HG02763 (cell line): Measurements from ENCODE around the gene LSM7.

Experiments
- ATAC-seq: cut with Tn5 transposase; IDR thresholded peaks from one replicate; pipeline ENCODE4 v1.9.1; 2021; ENCODE audit warnings: mild to moderate bottlenecking, moderate library complexity; ENCODE audit not compliant: unreplicated experiment

The LSM7 gene

DNA sequence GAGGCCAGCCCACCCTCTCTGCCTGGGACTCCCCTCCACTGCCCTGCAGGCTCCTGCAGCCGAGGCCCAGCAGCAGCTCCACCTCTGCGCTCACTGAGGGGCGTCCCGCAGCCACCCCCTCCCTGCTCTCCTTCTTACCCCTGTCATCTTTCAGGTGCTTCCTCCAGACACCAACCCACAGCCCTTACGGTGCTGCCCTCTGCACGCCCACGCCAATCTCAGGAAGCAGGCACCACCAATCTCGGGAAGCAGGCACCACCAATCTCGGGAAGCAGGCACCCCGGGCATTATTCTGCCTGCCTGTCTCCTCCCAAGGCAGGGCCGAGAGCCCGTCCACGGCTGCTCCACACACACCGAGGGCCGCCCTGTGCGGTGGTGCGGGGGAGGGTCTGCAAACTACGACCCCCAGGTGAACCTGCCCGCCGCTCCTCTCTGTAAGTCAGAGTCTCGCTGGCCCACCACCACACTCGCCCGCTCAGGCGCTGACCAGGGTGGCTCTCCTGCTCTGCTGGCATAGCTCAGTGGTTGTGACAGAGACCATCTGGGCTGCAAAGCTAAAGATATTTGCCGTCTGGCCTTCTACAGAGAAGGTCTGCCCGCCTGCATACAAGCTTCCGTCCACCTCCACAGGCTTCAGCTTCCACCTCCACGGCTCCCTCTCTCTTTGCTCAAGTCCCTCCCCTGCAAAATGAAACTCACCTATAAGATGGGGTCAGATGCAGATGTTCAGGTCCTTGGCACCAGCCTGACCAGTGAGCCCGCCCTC, 2.9 kb downstream of the LSM7 start:
- no peak for ATAC-seq

DNA sequence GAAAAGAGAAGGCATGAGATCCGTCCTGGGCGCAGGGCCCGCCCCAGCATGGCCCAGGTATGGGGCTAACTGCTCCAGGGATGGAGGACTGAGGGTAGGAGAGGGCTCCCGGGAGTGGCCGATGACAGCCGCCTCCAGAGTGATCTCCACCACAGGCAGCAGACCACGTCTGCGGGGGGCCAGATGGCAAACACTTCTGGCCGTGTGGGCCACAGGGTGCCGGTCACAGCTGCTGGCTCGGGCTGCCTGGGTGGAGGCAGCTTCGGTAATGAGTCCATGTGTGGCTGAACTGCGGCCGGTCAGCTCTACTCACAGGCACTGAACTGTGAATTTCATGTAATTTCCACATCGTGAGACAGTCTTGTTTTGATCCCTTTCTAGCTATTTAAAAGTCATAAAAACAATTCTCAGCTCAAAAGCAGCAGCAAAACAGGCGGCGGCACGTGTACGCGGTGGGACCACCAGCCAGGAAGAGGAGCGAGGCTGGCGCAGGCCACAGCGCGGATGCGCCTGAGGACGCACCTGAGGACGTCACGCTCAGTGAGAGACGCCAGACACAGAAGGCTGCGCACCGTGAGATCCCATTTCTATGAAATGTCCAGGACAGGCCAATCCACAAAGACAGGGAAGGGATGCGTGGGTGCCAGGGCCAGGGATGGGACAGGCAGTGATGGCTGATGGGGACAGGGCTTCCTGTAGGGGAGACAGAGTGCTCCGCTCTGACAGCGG, 4.0 kb downstream of the LSM7 start:
- ATAC-seq, result no peak

DNA sequence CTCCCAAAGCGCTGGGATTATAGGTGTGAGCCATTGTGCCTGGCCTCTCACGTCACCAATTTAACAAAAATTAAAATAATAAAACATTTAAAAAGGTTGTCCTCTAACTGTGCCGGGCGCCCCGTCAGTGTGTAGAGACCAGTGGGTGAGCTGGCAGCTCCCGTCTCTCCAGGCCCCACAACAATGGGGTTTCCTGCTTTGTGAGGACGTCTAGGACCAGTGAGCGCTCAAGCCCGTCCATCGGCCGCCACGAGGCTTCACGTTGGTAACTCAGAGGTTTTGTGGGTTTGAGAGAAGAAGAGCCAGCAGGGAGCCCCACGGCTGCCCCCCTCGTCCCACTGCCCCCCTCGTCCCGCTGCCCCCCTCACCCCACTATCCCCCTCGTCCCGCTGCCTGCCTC, 4.7 kb downstream of the LSM7 start:
- ATAC-seq, result no peak

DNA sequence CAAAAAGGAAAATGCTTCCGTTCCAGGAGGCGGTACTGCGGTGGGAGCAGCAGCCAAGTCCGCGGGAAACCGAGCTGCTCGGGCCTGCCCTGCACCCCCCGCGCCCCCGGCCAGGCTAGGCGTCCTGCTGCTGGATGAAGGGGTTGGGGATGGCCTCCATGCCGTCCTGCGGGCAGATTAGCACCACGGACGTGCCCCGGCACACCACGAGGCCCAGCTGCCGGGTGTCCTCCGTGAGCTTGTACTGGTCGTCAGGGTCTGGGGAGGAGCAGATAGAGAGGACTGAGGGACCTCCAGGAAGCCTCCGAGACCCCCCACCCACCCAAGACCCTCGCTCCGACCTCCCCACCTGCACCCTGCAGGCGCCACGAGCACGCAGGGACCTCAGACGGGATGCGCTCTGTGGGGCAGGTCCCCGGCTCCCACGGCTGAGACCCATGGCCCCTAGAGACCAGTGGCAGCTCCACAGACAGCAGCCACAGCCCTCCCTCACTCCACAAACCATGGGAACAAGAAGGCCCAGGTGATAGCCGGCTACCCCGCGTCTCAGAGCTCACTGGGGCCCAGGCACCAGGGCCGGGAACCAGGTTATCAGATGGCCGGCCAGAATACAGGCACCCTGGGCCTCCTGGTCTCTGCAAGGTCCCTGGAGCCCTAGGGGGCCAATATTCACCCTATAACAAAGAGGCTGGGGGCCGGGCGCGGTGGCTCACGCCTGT, 6.7 kb downstream of the LSM7 start:
- ATAC-seq, result no peak

DNA sequence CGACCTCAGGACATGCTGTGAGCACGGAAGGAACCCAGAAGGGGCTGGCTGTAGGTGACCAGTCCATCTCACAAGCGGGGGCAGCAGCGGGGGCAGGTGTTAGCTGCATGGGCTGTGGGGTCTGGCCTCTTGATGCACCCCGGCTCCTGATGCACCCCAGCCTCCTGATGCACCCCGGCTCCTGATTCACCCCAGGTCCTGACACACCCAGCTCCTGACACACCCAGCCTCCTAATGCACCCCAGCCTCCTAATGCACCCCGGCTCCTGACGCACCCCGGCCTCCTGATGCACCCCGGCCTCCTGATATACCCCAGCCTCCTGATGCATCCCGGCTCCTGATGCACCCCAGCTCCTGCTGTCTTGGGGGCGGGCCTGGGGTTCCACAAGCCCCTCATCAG, 7.4 kb downstream of the LSM7 start:
- ATAC-seq, result no peak

DNA sequence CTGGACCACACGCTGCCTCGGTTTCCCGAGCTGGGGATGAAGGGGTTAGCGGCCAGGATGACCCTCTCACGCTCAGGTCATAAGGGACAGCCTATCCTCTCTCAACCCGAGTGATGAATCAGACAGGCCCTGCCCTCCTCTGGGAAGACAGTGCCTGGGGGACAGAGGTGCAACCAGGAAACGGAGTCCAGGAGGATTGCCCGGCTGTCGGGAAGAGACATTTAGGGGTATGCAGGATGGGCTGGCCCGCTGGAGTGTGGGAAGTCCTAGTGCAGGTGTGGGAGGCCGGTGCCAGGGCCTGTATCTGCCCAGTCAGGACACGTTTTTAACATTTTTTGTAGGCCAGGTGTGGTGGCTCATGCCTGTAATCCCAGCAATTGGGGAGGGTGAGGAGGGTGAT, 8.3 kb downstream of the LSM7 start:
- ATAC-seq, result no peak

DNA sequence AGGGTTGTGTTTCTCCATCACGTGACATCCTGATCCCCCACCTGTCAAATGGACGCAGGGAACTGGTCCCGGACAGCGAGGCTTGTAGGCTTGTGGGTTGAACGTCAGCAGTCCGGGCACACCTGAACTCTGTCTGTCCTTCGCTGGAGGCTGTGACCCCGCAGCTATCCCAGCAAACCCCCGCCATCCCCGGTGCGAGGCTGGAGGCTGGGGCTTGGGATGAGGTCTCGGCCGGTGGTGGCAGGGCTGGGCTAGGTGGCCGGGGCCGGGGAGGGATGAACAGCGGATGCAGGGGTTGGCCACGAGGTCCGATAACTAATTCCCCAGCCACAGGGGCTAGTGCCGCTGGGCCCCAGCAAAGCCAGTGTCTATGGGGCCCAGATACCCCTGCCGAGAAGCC, 8.8 kb downstream of the LSM7 start:
- ATAC-seq, result no peak

DNA sequence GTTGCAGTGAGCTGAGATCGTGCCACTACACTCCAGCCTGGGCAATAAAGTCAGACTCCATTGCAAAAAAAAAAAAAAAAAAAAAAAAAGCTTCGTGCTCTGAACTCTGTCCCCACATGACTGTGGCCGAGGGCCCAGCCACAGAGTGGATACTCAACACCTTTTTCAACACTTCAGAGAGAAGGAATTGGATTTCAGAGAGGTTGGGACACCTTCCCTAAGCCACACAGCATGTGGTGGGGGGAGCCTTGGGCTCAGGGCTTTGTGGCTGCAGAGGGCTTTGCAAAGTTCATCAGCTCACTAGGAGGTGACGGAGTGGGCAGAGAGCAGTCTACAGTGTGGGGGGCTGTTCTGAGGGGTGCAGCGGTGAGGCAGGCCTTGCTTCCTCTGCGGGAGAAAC, 9.5 kb downstream of the LSM7 start:
- ATAC-seq, result no peak

DNA sequence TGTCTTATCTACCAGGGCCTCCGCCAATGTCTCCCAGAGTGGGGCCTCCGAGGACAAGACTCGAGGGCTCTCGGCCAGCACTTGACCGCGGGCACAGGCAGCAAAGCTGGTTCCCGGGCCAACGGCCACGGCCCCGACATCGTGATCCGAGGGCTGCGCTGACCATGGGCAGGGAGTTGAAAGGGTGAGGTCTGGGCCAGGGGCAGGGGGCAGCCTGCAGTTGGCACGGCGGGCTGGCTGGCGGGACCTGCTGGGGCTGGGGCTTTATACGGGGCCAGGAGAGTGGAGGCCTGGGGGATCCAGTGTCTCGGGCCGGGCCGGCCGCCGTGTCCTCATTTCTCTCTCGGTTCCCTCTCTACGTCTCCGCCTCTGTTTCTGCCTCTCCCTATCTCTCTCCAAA, 10.6 kb downstream of the LSM7 start:
- no peak for ATAC-seq

DNA sequence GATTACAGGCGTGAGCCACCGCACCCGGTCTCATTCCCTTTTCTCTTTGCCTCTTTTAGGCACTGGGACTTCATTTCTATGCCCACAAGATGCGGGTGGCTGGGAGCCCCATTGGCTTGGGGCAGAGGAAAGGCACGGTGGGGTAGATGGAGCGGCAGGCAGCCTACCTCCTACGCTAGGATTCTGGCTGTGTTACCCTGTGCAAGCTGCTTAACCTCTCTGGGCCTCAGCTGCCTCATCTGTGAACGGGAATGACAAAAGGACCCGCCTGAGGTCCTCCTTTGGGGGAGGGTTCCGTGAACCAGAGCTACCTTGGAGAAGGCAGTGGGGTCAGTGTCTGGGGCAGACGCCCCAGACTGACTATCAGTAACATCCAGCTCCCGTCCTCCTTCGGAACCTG, 11.1 kb downstream of the LSM7 start:
- no peak for ATAC-seq

DNA sequence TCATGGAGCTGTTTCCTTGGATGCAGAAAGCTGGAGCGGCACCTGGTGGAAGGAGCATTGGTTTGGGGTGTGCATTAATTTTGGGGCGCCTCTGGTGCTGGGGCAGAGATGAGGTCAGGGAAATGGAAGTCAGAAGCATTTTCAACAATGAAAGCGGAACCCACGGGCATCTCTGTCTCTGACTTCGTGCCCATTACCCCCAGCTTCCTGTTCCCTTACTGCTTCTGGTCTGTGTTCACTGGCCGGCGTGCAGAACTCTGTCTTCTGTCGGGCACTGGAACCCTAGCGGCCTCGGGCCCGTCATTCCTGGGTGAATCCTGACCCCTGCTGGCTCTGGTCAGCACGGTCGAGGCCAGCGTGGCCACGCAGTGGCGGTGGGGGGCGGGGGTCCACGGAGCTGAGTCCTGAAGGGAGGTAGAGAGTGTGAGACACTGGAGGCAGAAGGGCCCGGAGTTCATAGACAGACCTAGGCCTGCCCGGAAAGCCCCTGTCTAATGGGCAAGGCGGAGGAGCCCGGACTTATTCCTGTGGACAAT, 12.5 kb downstream of the LSM7 start:
- no peak for ATAC-seq

DNA sequence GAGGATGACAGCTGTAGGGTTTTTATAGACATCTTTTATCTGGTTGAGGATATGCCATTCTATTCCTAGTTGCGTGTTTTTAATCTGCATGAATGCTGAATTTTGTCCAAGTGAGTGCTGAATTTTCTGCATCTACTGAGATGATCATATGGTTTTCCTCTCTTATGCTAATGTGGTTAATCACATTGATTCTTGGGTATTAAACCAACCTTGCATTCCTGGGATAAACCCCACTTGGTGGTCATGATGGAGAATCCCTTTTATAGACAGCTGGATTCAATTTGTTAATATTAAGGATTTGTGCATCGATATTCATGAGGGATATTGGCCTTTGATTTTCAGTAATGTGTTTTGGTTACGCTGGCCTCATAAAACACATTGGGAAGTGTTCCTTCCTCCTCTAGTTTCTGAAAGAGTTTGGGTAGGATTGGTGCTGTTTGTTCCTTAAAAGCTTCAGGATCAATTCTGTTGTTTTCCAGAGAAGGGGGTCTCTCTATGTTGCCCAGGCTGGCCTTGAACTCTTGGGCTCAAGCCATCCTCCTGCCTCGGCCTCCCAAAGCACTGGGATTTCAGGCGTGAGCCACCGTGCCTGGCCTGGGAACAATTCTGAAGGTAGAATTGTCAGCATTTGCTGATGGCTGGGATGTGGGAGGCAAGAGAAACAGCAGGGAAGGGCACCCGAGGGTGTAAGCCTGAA, 13.1 kb downstream of the LSM7 start:
- ATAC-seq, result no peak

DNA sequence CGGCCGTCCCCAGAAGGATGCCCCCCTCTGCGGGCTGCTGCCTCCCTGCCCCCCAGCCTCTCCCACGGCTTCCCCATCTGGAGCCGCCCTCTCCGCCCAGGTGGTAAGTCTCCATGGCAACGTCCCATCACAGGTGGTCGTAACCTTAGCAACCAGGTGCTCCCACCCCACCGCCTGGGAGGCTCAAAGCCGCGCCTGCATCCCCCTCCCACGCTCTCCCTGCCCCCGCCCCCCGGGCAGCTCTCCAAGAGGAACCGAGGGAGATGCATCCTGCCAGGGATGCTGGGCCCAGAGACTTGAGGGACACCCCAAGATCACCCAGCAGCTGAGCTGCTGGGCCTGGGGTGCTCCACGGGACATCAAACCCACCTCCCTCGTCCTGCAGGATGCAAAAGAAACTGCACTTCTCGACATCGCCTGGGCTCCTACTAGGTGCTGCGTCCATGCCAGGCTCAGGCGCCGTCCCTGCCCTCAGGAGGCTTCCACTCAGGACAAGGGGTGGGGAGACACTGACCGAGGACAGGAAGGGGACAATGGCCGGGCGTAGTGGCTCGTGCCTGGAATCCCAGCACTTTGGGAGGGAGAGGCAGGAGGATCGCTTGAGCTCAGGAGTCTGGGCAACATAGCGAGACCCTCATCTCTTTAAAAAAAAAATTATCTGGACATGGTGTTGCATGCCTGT, 15.4 kb downstream of the LSM7 start:
- ATAC-seq, result no peak

DNA sequence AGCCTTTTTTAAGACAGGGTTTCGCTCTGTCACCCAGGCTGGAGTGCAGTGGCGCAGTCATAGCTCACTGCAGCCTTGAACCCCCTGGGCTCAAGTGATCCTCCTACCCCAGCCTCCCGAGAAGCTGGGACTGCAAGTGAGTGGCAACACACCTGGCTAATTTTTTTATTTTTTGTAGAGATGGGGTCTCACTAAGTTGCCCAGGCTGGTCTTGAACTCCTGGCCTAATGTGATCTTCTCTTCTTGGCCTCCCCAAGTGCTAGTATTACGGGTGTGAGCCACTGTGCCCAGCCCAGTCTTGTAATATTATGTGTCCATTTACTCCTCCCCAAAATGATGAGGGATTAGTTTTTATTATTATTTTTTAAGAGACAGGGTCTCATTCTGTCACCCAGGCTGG, 17.3 kb downstream of the LSM7 start:
- no peak for ATAC-seq

DNA sequence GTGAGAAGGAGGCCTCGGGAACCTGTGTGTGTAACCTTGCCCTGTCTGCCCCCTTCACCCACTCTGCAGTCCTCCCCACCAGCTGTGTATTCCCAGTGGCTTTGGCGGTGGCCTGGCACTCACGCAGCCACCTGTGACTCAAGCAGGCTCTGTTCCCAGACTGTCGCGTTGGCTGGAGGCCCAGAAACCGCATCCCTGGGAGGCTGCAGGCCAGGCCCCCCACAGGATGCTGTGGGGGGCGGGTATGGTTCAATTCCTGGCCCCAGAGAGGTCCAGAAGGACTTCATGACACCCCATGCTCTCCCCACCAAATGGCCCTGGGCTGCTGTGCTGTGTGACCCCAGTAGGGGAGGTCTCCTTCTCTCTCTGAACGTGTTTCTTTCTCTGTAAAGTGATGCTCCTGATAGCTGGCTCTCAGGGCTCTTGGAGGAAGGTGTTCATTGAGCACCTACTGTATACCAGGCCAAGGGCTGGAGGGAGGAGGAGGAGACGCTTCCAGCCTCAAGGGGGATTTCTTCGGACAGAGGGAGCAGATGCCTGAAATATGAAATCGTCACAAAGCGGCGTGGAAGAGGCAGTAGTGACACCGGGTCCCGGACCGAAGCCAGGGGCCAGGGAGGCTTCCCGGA, 18.5 kb downstream of the LSM7 start:
- ATAC-seq, result no peak

DNA sequence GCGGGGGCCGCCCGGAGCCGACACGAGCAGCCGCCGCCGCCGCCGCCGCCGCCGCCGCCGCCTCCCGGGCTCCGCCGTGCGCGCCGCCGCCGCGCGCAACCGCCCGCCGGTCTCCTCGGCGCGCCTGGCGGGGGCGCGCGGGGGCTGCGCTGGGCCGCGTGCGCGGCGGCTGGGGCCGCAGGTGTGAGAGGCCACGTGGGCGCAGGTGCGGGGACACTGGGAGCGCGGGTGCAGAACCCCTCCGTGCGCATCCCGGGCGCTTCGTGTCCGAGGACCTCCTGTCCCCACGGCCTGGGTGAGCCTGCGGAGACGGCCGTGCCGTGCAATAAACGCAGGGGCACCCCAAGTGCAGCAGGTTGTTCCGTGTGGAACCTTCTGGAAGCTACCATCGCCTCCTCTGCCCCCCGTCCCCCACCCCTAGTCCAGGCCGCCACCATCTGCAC, 20.3 kb downstream of the LSM7 start, which contains the start of gene LINGO3:
Gene LINGO3, minus strand, starts transcription at position 41 of the 443 bp plus-strand sequence. CDS start 16,378 bp downstream, outside the sequence.
- ATAC-seq, result no peak

DNA sequence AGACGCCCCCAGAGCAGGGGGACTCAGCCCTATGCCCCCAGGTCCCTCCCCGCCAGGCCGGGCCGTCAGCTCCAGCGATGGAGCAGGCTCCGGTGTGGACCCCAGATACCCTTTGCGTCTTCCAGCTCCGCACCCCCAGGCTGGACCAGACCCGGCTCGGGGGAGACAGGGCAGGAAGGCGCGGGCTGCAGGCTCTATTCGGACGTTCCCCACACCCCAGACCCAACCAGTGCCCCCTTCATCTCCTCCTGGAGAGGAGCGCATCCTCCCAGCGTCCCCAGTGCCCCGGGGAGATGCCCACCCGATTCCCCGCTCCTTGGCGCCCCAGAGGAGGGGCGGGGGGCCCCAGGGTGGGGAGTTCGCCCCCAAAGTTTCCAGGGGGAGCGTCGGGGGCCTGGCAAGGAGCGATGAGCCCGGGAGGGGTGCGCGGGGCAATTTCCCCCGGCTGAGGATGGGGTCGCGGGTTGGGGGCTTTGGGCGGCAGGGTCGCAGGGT, 20.8 kb downstream of the LSM7 start:
- ATAC-seq, result no peak

DNA sequence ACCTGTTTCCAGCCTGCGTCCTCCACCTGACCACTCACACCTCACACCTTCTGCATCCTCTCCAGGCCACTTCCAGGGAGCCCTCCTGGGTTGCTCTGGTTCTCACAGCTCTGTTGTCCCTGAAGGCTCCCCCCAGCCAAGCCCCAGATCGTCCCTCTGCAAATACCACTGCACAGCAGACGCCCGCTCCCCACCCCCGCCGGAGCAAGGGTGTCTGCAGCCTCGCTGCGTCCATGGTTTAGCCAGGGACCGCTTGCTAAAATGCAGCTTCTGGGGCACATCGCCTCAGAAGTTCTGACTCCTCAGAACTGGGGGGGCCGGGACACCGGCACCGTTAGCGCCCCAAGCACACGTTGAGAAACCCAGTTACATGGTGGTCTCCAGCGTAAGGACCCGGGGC, 21.4 kb downstream of the LSM7 start:
- ATAC-seq, result no peak

DNA sequence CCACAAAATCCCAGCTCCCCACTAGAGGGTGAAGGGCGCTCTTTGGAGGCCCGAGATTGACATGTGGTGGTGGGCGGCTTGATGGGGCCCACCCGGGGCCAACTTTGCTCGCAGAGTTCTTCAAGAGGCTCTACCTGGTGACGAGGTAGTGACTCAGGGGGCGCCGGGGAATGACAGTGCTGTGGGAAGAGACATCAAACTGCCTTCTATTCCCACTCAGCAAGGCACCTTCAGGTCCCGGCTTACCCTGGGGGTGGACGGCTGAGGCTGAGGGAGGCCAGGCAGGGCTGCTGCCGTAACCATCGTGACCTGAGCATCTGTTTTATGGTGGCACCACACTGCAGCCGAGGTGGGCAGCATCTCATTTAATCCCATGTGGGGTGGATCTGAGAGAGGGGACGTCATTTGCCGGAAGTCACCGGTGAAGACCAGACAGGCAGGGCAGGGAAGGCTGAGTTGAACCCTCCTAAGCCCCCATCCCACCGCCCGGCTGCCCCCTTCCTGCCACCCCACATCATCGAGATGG, 22.0 kb downstream of the LSM7 start:
- ATAC-seq, result no peak
